ENCODE measurements around the gene RHBDF1. TPM values are rescaled to one million over a fixed set of nuclear protein-coding genes. Genes with fewer than 3 reads are reported as not detected.

The RHBDF1 gene
- 10 to 100 TPM; 16.5 to 26.0 TPM for total RNA-seq

GRCh38 chr16:72561-73548 lies at the start of gene RHBDF1:
Gene RHBDF1 (minus strand): TSS chr16:72631. CDS start chr16:65015, 7,616 bp downstream.

GRCh38 chr16:77807-78443 lies 5.5 kb upstream of the RHBDF1 start, which contains the start of gene MPG:
Gene MPG (plus strand): TSS chr16:78225. CDS start chr16:78310, 85 bp downstream.

GRCh38 chr16:53346-54236 lies 18.8 kb downstream of the RHBDF1 start, which contains the start of the genes POLR3K and SNRNP25:
Gene POLR3K (minus strand): TSS chr16:53608. CDS start chr16:53586, 22 bp downstream.
Gene SNRNP25 (plus strand): TSS chr16:53828. CDS start chr16:54017, 189 bp downstream.

Small RNAs within 50 kb of the gene (small RNA-seq; reads per million reads assigned to genes)
- gene MIR6859-4 = 0 reads per million in 2 donors
- 0 reads per million in 2 donors for gene Z69720.2

Other genes with a start within 250 kb of the RHBDF1 start
- gene POLR3K, start 19.0 kb downstream of the RHBDF1 start, total RNA-seq = 10 to 100 TPM in 1 of 2 donors, 1 to 10 TPM in 1; 3.1 to 13.3 TPM
- gene SNRNP25, start 18.8 kb downstream of the RHBDF1 start, total RNA-seq = 10 to 100 TPM; 18.2 to 25.3 TPM
- 100 to 1,000 TPM in 1 of 2 donors, 10 to 100 TPM in 1; 84.3 to 138 TPM for gene MPG, start 5.6 kb upstream of the RHBDF1 start, total RNA-seq
- 10 to 100 TPM in 1 of 2 donors, 1 to 10 TPM in 1; 7.9 to 13.3 TPM for gene NPRL3, start 66.0 kb upstream of the RHBDF1 start, total RNA-seq
- gene HBZ, start 80.0 kb upstream of the RHBDF1 start, total RNA-seq = not detected
- gene HBM, start 93.3 kb upstream of the RHBDF1 start, total RNA-seq = not detected
- gene HBA2, start 100.2 kb upstream of the RHBDF1 start, total RNA-seq = not detected
- not detected for gene HBA1, start 104.0 kb upstream of the RHBDF1 start, total RNA-seq
- 1 to 10 TPM; 1.3 to 1.4 TPM for gene HBQ1, start 107.8 kb upstream of the RHBDF1 start, total RNA-seq
- 10 to 100 TPM; 30.3 to 30.6 TPM for gene LUC7L, start 156.8 kb upstream of the RHBDF1 start, total RNA-seq
- gene FAM234A, start 162.2 kb upstream of the RHBDF1 start, total RNA-seq = 100 to 1,000 TPM in 1 of 2 donors, 10 to 100 TPM in 1; 68.9 to 126 TPM
- gene RGS11, start 203.3 kb upstream of the RHBDF1 start, total RNA-seq = 1 to 10 TPM in 1 of 2 donors, under 1 TPM in 1; 0.33 to 2.1 TPM
- not detected for gene ARHGDIG, start 208.0 kb upstream of the RHBDF1 start, total RNA-seq
- not detected for gene PDIA2, start 210.5 kb upstream of the RHBDF1 start, total RNA-seq